Measurements from ENCODE around the gene RCOR1. TPM values are rescaled to one million over a fixed set of nuclear protein-coding genes. Genes with fewer than 3 reads are reported as not detected.

Gene RCOR1
- total and polyA plus RNA-seq, 2 of the 8 experiments (the other 6 are each of a cell fraction or from before 2014, with no cell fraction given), result 12.3 to 26.3 TPM

GRCh38 chr14:102668291-102668873, 75.9 kb downstream of the RCOR1 start:
- FAIRE-seq (no peak), DNase-seq (ENCODE audit: low read depth in 1 of 2, low spot score in 2 of 2) (no peak)
- Histone ChIP-seq H3K4me3 (ENCODE audit: extremely low read depth in 1 of 4, insufficient read depth in 2 of 4, low read depth in 3 of 4, low read length in 4 of 4) (no peak overlapping the region), H2BK20ac (ENCODE audit: low read length) (no peak overlapping the region), H3K9me3 (ENCODE audit: insufficient read depth in 2 of 2, low read depth in 1 of 2, low read length in 1 of 2) (no peaks in the 10 kb centered on the region), H3K14ac (ENCODE audit: insufficient read length) (no peak overlapping the region), H3K27me3 (replicated peaks in 1 of 4; ENCODE audit: control insufficient read depth in 3 of 4, extremely low read depth in 1 of 4, insufficient read depth in 3 of 4, low read length in 3 of 4) (no peaks in the 10 kb centered on the region), H3K36me3 (ENCODE audit: control insufficient read depth in 2 of 4, insufficient read depth in 4 of 4, low read length in 3 of 4) (no peaks in the 10 kb centered on the region), H4K91ac (replicated peaks; ENCODE audit: insufficient read length, low read length) (no peak overlapping the region), H3K56ac (replicated peaks; ENCODE audit: insufficient read length, low read depth, low read length) (no peak overlapping the region), H3K9ac (replicated peaks in 1 of 4; ENCODE audit: extremely low read depth in 1 of 4, low read depth in 3 of 4, low read length in 3 of 4) (no peak overlapping the region), H2AFZ (ENCODE audit: low read length) (no peak overlapping the region), H3K27ac (ENCODE audit: low read depth, low read length) (no peak overlapping the region), H4K20me1 (replicated peaks in 1 of 2; ENCODE audit: control insufficient read depth in 1 of 2, insufficient read depth in 2 of 2, low read length in 2 of 2) (peaks cover 0 to 1% of the 10 kb centered on the region in 2 experiments), H3K4me1 (replicated peaks in 1 of 4; ENCODE audit: control insufficient read depth in 3 of 4, insufficient read depth in 4 of 4, low read length in 3 of 4) (peaks cover 0 to 10% (median 4%) of the 10 kb centered on the region in 4 experiments; a peak in 5 of 7 replicates), H3K4me2 (ENCODE audit: insufficient read depth in 1 of 2, low read depth in 2 of 2, low read length in 2 of 2) (no peak overlapping the region), H2AK5ac (ENCODE audit: low read depth, low read length) (no peak overlapping the region), H2BK15ac (ENCODE audit: low read length) (no peak overlapping the region), H2BK5ac (ENCODE audit: low read depth, low read length) (no peak overlapping the region), H4K5ac (ENCODE audit: insufficient read length, low read depth, low read length) (no peak overlapping the region), H3K23me2 (ENCODE audit: low read depth, low read length) (no peaks in the 10 kb centered on the region), H3K79me2 (ENCODE audit: control insufficient read depth in 1 of 2, insufficient read depth in 2 of 2, low read length in 2 of 2) (peaks cover 0 to 73% of the 10 kb centered on the region in 2 experiments; a peak in 3 of 4 replicates), H3K23ac (ENCODE audit: insufficient read length) (no peak overlapping the region), H3K79me1 (ENCODE audit: low read depth, low read length) (peaks cover 2% of the 10 kb centered on the region; the same call in 1 of the 2 replicates), H4K8ac (ENCODE audit: extremely low read depth, insufficient read depth, low read length) (no peak overlapping the region), H3K4ac (replicated peaks; ENCODE audit: insufficient read length, low read depth, low read length) (no peak overlapping the region), H3K18ac (ENCODE audit: extremely low read depth, low read length) (no peak overlapping the region), H2BK120ac (replicated peaks; ENCODE audit: low read depth, low read length) (no peak overlapping the region), H2BK12ac (ENCODE audit: low read depth, low read length) (no peak overlapping the region)
- POLR2A ChIA-PET (ENCODE audit: partially characterized antibody), result no interaction called here
- 86% methylated on average over 9 of the region's 9 CpGs; no CpG with 5 or more reads in 1 of the 2 experiments for WGBS, 2 experiments (ENCODE audit: extremely low coverage in 1 of 2, insufficient coverage in 1 of 2, insufficient read length in 1 of 2, insufficient replicate concordance in 2 of 2, low coverage in 1 of 2, low lambda C conversion rate in 2 of 2, missing lambda C conversion rate in 1 of 2)
- CTCF ChIA-PET (ENCODE audit: partially characterized antibody), result interaction anchor here (0.6 to 1.7 kb wide), 3 partner anchors 25 to 178 kb away, joined by 3 to 8 read pairs (median 5); no protein-coding TSS in a partner anchor
- TF ChIP-seq BCL11A (IDR thresholded peaks at IDR 0.05; ENCODE audit: low read depth in 2 of 2, low read length in 2 of 2), result no peak
- TF ChIP-seq SP2 (IDR thresholded peaks at IDR 0.05; ENCODE audit: low read length), result no peak
